Caki2 (cell line): ENCODE data around the gene ABCC1. TPM values are rescaled to one million over a fixed set of nuclear protein-coding genes. Genes with fewer than 3 reads are reported as not detected.
A peak's percentile ranks its signal among the peaks of the same experiment; 100 is the strongest.
"Not testable (repeated sequence)": the region's sequence is repeated elsewhere in the genome, so short reads cannot be mapped to it uniquely, and the experiment has no call there.

Experiments used
- DNase-seq: peaks from one replicate; pipeline ENCODE4 v3.0.0-alpha.2; 2015; ENCODE audit warnings: low read depth
- in situ Hi-C: cut with HindIII; loops from 2 replicates; pipeline ENCODE4 v1.10.0; 2016; ENCODE audit warnings: low sequenced_read_pairs, low pct_unique_long_range_greater_than_20kb, mixed read lengths
- total RNA-seq: library from RNA; depleted of rRNA; stranded (reverse); fragments of >200 nt; shearing (Covaris generic); gene quantifications from 2 replicates; pipeline ENCODE4 v1.2.3, GENCODE V29; 2014; ENCODE audit warnings: low replicate concordance

The ABCC1 gene
- total RNA-seq, 1 experiment from 2014 or later = 51.5 TPM

- no peak for DNase-seq
- in situ Hi-C loops = no loop called here
Measured at GRCh38 chr16:16082255-16082654, 132.8 kb downstream of the ABCC1 start.

GRCh38 chr16:16083421-16084156 lies 134.2 kb downstream of the ABCC1 start:
- DNase-seq = peak; percentile 61
- in situ Hi-C loops = no loop called here

GRCh38 chr16:16084874-16085273 lies 135.5 kb downstream of the ABCC1 start:
- DNase-seq = no peak
- in situ Hi-C loops = no loop called here

GRCh38 chr16:16086653-16087446 lies 137.4 kb downstream of the ABCC1 start:
- in situ Hi-C loops = no loop called here
- DNase-seq = no peak

- no peak for DNase-seq
- in situ Hi-C loops = no loop called here
Measured at GRCh38 chr16:16090238-16090637, 140.8 kb downstream of the ABCC1 start.

- in situ Hi-C loops = no loop called here
- DNase-seq = no peak
Measured at GRCh38 chr16:16092925-16093627, 143.7 kb downstream of the ABCC1 start.

- in situ Hi-C loops = no loop called here
- DNase-seq = no peak
Measured at GRCh38 chr16:16093628-16094332, 144.4 kb downstream of the ABCC1 start.

GRCh38 chr16:16095646-16096045 lies 146.2 kb downstream of the ABCC1 start:
- DNase-seq = no peak
- in situ Hi-C loops = no loop called here

- in situ Hi-C loops = no loop called here
- DNase-seq = peak; percentile 22
Measured at GRCh38 chr16:16096121-16096857, 146.9 kb downstream of the ABCC1 start.

- DNase-seq = no peak
- in situ Hi-C loops = no loop called here
Measured at GRCh38 chr16:16096858-16097213, 147.4 kb downstream of the ABCC1 start.

GRCh38 chr16:16099320-16099719 lies 149.9 kb downstream of the ABCC1 start:
- DNase-seq = no peak
- in situ Hi-C loops = no loop called here

- in situ Hi-C loops = no loop called here
- no peak for DNase-seq
Measured at GRCh38 chr16:16100631-16101030, 151.2 kb downstream of the ABCC1 start.

GRCh38 chr16:16101585-16101984 lies 152.2 kb downstream of the ABCC1 start:
- in situ Hi-C loops = no loop called here
- DNase-seq = no peak

GRCh38 chr16:16102738-16103137 lies 153.3 kb downstream of the ABCC1 start:
- no peak for DNase-seq
- in situ Hi-C loops = no loop called here

- DNase-seq, in situ Hi-C loops: not testable (repeated sequence)
Measured at GRCh38 chr16:16104132-16104803, 154.9 kb downstream of the ABCC1 start.

- DNase-seq, in situ Hi-C loops: not testable (repeated sequence)
Measured at GRCh38 chr16:16104804-16105141, 155.4 kb downstream of the ABCC1 start.

- in situ Hi-C loops = no loop called here
- DNase-seq = no peak
Measured at GRCh38 chr16:16105646-16106045, 156.2 kb downstream of the ABCC1 start.

- in situ Hi-C loops = no loop called here
- DNase-seq = no peak
Measured at GRCh38 chr16:16106466-16106865, 157.1 kb downstream of the ABCC1 start.
